HEK293 (cell line): ENCODE data around the gene PDE4D.

Experiments used
- CTCF ChIA-PET: fragments of 350-600 bp; formaldehyde crosslinking; extraction: SDS; loops from one replicate; lab custom pipeline; 2021; ENCODE audit warnings: antibody characterized with exemption; lab: Yijun Ruan, JAX
- POLR2A ChIA-PET: fragments of 300-600 bp; formaldehyde crosslinking; extraction: SDS; loops from one replicate; lab custom pipeline; 2020; ENCODE audit warnings: antibody characterized with exemption, inconsistent platforms; lab: Yijun Ruan, JAX
- H3K27ac ChIP-seq: fragments of 200-500 bp; sonication (Bioruptor generic); 2 replicates; pipeline ENCODE4 v1.5.1; 2014; ENCODE audit warnings: low read depth, low read length, control low read depth, inconsistent platforms; ENCODE audit errors: extremely low read depth
- H3K36me3 ChIP-seq, 2 experiments: fragments of 200-500 bp in 1 of 2; sonication (Bioruptor generic) in 1 of 2; 1 replicate in 1 of 2; 2 replicates in 1 of 2; pipeline ENCODE4 v1.5.1; 2014 to 2017; ENCODE audit warnings: inconsistent platforms in 2 of 2, low read length in 2 of 2; ENCODE audit not compliant: control insufficient read depth in 2 of 2, insufficient read depth in 1 of 2
- H3K4me1 ChIP-seq: fragments of 200-500 bp; sonication (Bioruptor generic); 2 replicates; pipeline ENCODE4 v1.5.1; 2014; ENCODE audit warnings: mild to moderate bottlenecking, low read length, inconsistent platforms; ENCODE audit not compliant: control insufficient read depth, insufficient read depth
- H3K4me3 ChIP-seq: 2 replicates; pipeline ENCODE4 v1.5.1; 2011; ENCODE audit warnings: low read depth, mild to moderate bottlenecking, control low read depth, low read length, moderate library complexity
- H3K9me3 ChIP-seq: fragments of 200-500 bp; sonication (Bioruptor generic); 2 replicates; pipeline ENCODE4 v1.5.1; 2014; ENCODE audit warnings: low read depth, low read length, inconsistent platforms; ENCODE audit not compliant: control insufficient read depth, insufficient read depth
- AEBP2 ChIP-seq: fragments of 450-650 bp; formaldehyde crosslinking; IDR thresholded peaks from 2 replicates; pipeline ENCODE4 v1.5.1; 2016; ENCODE audit warnings: missing biosample characterization, missing genetic modification characterization, borderline replicate concordance
- BCL11A ChIP-seq: fragments of 450-650 bp; formaldehyde crosslinking; IDR thresholded peaks from 2 replicates; pipeline ENCODE4 v1.5.1; 2016; ENCODE audit warnings: low read depth, missing biosample characterization, missing genetic modification characterization
- KLF7 ChIP-seq: fragments of 450-650 bp; formaldehyde crosslinking; IDR thresholded peaks from 2 replicates; pipeline ENCODE4 v1.5.1; 2016; ENCODE audit warnings: missing biosample characterization, missing genetic modification characterization, borderline replicate concordance
- PRDM1 ChIP-seq: fragments of 450-650 bp; formaldehyde crosslinking; IDR thresholded peaks from 2 replicates; pipeline ENCODE4; 2016; ENCODE audit warnings: missing biosample characterization, missing genetic modification characterization
- RBAK ChIP-seq: fragments of 450-650 bp; formaldehyde crosslinking; IDR thresholded peaks from 2 replicates; pipeline ENCODE4 v1.5.1; 2016; ENCODE audit warnings: missing biosample characterization, missing genetic modification characterization
- ZFHX2 ChIP-seq: fragments of 450-650 bp; formaldehyde crosslinking; conservative IDR thresholded peaks from 2 replicates; pipeline ENCODE4 v1.5.1; 2016; ENCODE audit warnings: missing biosample characterization, missing genetic modification characterization
- ZNF214 ChIP-seq: fragments of 450-650 bp; formaldehyde crosslinking; IDR thresholded peaks from 2 replicates; pipeline ENCODE4 v1.5.1; 2017; ENCODE audit warnings: missing biosample characterization, mild to moderate bottlenecking, missing genetic modification characterization, borderline replicate concordance
- ZNF274 ChIP-seq, 2 experiments: fragments of 200-500 bp in 1 of 2; fragments of 450-650 bp in 1 of 2; sonication (Bioruptor generic) in 1 of 2; formaldehyde crosslinking in 1 of 2; IDR thresholded peaks; 2 replicates each; pipeline versions ENCODE4 v1.5.1 to v1.6.1; 2014 to 2016; ENCODE audit warnings: borderline replicate concordance in 1 of 2, inconsistent platforms in 1 of 2, low read length in 1 of 2, missing biosample characterization in 1 of 2, missing genetic modification characterization in 1 of 2
- ZNF292 ChIP-seq: fragments of 450-650 bp; formaldehyde crosslinking; IDR thresholded peaks from 2 replicates; pipeline ENCODE4 v1.5.1; 2016; ENCODE audit warnings: low read depth, missing biosample characterization, missing genetic modification characterization, borderline replicate concordance
- ZNF350 ChIP-seq: fragments of 450-650 bp; formaldehyde crosslinking; IDR thresholded peaks from 2 replicates; pipeline ENCODE4 v1.5.0; 2017; ENCODE audit warnings: missing biosample characterization, mild to moderate bottlenecking, missing genetic modification characterization
- ZNF362 ChIP-seq: fragments of 450-650 bp; formaldehyde crosslinking; IDR thresholded peaks from 2 replicates; pipeline ENCODE4 v1.5.1; 2016; ENCODE audit warnings: missing biosample characterization, missing genetic modification characterization
- ZNF423 ChIP-seq: fragments of 450-650 bp; formaldehyde crosslinking; IDR thresholded peaks from 2 replicates; pipeline ENCODE4 v1.5.1; 2016; ENCODE audit warnings: missing biosample characterization, missing genetic modification characterization
- ZNF514 ChIP-seq: fragments of 450-650 bp; formaldehyde crosslinking; IDR thresholded peaks from 2 replicates; pipeline ENCODE4 v1.5.1; 2016; ENCODE audit warnings: missing biosample characterization, missing genetic modification characterization
- ZNF544 ChIP-seq: fragments of 450-650 bp; formaldehyde crosslinking; IDR thresholded peaks from 2 replicates; pipeline ENCODE4 v1.5.0; 2017; ENCODE audit warnings: missing biosample characterization, missing genetic modification characterization
- ZNF580 ChIP-seq: fragments of 450-650 bp; formaldehyde crosslinking; IDR thresholded peaks from 2 replicates; pipeline ENCODE4 v1.5.1; 2016; ENCODE audit warnings: missing biosample characterization, missing genetic modification characterization
- ZNF777 ChIP-seq: fragments of 450-650 bp; formaldehyde crosslinking; IDR thresholded peaks from 2 replicates; pipeline ENCODE4 v1.5.1; 2017; ENCODE audit warnings: missing biosample characterization, missing genetic modification characterization, borderline replicate concordance
- TF ChIP-seq, protein P1 (sequence below): fragments of 450-650 bp; formaldehyde crosslinking; IDR thresholded peaks from 2 replicates; pipeline ENCODE4 v1.5.1; 2016; ENCODE audit warnings: missing biosample characterization, missing genetic modification characterization
- TF ChIP-seq, protein P2 (sequence below): fragments of 450-650 bp; formaldehyde crosslinking; IDR thresholded peaks from 2 replicates; pipeline ENCODE4 v1.5.1; 2017; ENCODE audit warnings: missing biosample characterization, missing genetic modification characterization

The PDE4D gene

DNA sequence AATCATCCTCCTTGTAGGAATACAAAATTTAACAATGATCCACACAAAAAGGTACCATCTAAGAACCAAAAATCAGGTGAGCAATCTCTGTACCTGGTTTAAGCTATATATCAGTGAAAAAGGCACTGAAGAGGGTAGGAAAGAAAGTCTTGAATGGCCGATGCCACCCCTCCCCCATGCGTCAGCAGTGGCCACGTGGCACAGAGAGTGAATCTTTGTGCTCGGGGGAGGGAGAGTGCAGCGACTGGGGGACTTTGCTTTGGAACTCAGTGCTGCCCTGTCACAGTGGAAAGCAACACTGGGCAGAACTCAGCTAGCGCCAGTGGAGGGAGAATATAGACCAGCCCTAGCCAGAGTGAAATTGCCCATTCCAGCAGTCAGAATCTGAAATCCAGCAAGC lies 28.3 kb upstream of the PDE4D start (continued):
- TF ChIP-seq AEBP2 (tag by site-specific recombination) (no peak), ZNF544 (tag by site-specific recombination) (no peak)

GRCh38 chr5:59919484-59919883 lies 26.0 kb upstream of the PDE4D start:
- Histone ChIP-seq H3K27ac (no peak overlapping the region), H3K4me1 (no peaks in the 10 kb centered on the region), H3K36me3 (no peaks in the 10 kb centered on the region), H3K9me3 (no peaks in the 10 kb centered on the region), H3K4me3 (no peak overlapping the region)
- ChIA-PET CTCF (interaction anchor here (0.9 kb wide), 1 partner anchor 106 kb away, joined by 6 read pairs; no protein-coding TSS in a partner anchor), POLR2A (no interaction called here)
- TF ChIP-seq ZNF274 (IDR thresholded peaks at IDR 0.05; ENCODE audit: low read length): no peak
- no peak for TF ChIP-seq ZNF274 (tag by site-specific recombination; IDR thresholded peaks at IDR 0.05; ENCODE audit: borderline replicate concordance)
- TF ChIP-seq, protein P1, sequence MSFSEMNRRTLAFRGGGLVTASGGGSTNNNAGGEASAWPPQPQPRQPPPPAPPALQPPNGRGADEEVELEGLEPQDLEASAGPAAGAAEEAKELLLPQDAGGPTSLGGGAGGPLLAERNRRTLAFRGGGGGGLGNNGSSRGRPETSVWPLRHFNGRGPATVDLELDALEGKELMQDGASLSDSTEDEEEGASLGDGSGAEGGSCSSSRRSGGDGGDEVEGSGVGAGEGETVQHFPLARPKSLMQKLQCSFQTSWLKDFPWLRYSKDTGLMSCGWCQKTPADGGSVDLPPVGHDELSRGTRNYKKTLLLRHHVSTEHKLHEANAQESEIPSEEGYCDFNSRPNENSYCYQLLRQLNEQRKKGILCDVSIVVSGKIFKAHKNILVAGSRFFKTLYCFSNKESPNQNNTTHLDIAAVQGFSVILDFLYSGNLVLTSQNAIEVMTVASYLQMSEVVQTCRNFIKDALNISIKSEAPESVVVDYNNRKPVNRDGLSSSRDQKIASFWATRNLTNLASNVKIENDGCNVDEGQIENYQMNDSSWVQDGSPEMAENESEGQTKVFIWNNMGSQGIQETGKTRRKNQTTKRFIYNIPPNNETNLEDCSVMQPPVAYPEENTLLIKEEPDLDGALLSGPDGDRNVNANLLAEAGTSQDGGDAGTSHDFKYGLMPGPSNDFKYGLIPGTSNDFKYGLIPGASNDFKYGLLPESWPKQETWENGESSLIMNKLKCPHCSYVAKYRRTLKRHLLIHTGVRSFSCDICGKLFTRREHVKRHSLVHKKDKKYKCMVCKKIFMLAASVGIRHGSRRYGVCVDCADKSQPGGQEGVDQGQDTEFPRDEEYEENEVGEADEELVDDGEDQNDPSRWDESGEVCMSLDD (tag by site-specific recombination): no peak
- TF ChIP-seq ZNF514 (tag by site-specific recombination): no peak
- no peak for TF ChIP-seq ZNF423 (tag by site-specific recombination)
- TF ChIP-seq ZNF350 (tag by site-specific recombination): no peak
- no peak for TF ChIP-seq BCL11A
- no peak for TF ChIP-seq ZFHX2
- no peak for TF ChIP-seq PRDM1 (tag by site-specific recombination)
- no peak for TF ChIP-seq KLF7 (tag by site-specific recombination)
- TF ChIP-seq, protein P2, sequence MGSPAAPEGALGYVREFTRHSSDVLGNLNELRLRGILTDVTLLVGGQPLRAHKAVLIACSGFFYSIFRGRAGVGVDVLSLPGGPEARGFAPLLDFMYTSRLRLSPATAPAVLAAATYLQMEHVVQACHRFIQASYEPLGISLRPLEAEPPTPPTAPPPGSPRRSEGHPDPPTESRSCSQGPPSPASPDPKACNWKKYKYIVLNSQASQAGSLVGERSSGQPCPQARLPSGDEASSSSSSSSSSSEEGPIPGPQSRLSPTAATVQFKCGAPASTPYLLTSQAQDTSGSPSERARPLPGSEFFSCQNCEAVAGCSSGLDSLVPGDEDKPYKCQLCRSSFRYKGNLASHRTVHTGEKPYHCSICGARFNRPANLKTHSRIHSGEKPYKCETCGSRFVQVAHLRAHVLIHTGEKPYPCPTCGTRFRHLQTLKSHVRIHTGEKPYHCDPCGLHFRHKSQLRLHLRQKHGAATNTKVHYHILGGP: no peak
- TF ChIP-seq ZNF292 (tag by site-specific recombination): no peak
- TF ChIP-seq ZNF362: no peak
- no peak for TF ChIP-seq RBAK (tag by site-specific recombination)
- no peak for TF ChIP-seq ZNF214 (tag by site-specific recombination)
- TF ChIP-seq ZNF580 (tag by site-specific recombination): no peak
- no peak for TF ChIP-seq ZNF777 (tag by site-specific recombination)
